WTC11 (cell line): Measurements from ENCODE around the gene OPTC. TPM values are rescaled to one million over a fixed set of nuclear protein-coding genes. Genes with fewer than 3 reads are reported as not detected.

ENCODE experiments used
- ATAC-seq: fragments of 200-7000 bp; cut with Tn5 transposase; 2 replicates; pipeline ENCODE4 v1.10.0; 2021; ENCODE audit warnings: mild to moderate bottlenecking, moderate library complexity
- CTCF ChIA-PET: fragments of 300-600 bp; sonication (Branson Sonifier 250); formaldehyde crosslinking; loops from one replicate; lab custom pipeline; 2021; ENCODE audit warnings: antibody characterized with exemption; lab: Charles Lee
- POLR2A ChIA-PET: fragments of 350-600 bp; sonication (Branson Sonifier 250); formaldehyde crosslinking; loops from one replicate; lab custom pipeline; 2021; ENCODE audit warnings: antibody characterized with exemption; lab: Charles Lee
- DNase-seq: peaks from one replicate; pipeline ENCODE4 v3.0.0; 2021; ENCODE audit warnings: low spot score
- H3K27ac Mint-ChIP-seq: 2 replicates; pipeline ENCODE4 v1.8.0; 2021; ENCODE audit warnings: mixed read lengths
- H3K27me3 Mint-ChIP-seq: 2 replicates; pipeline ENCODE4 v1.8.0; 2021; ENCODE audit warnings: low read depth, mild to moderate bottlenecking, moderate library complexity, mixed read lengths
- H3K36me3 Mint-ChIP-seq: 2 replicates; pipeline ENCODE4 v1.8.0; 2021; ENCODE audit warnings: mixed read lengths
- H3K4me1 Mint-ChIP-seq: 2 replicates; pipeline ENCODE4 v1.8.0; 2022; ENCODE audit warnings: mixed read lengths
- H3K4me3 Mint-ChIP-seq: 2 replicates; pipeline ENCODE4 v1.8.0; 2021; ENCODE audit warnings: mild to moderate bottlenecking, moderate library complexity, mixed read lengths
- H3K9me3 Mint-ChIP-seq: 2 replicates; pipeline ENCODE4 v1.8.0; 2021; ENCODE audit warnings: mixed read lengths
- AR ChIP-seq: fragments of 250-450 bp; sonication (Bioruptor Pico); IDR thresholded peaks from 2 replicates; pipeline ENCODE4 v1.9.0; 2021; ENCODE audit warnings: mild to moderate bottlenecking
- ATF1 ChIP-seq: sonication (generic); formaldehyde crosslinking; IDR thresholded peaks from 2 replicates; pipeline ENCODE4 v1.8.1; 2023; ENCODE audit warnings: mild to moderate bottlenecking, moderate library complexity, missing genetic modification reagents
- ATF2 ChIP-seq: sonication (generic); formaldehyde crosslinking; IDR thresholded peaks from 2 replicates; pipeline ENCODE4 v1.8.1; 2022; ENCODE audit warnings: low read depth, missing genetic modification reagents, borderline replicate concordance
- CBFB ChIP-seq: sonication (generic); formaldehyde crosslinking; IDR thresholded peaks from 2 replicates; pipeline ENCODE4 v1.8.1; 2022; ENCODE audit warnings: mild to moderate bottlenecking, low read depth, missing genetic modification reagents
- CTCF ChIP-seq: fragments of 200-600 bp; IDR thresholded peaks from 2 replicates; pipeline ENCODE4 v1.8.0; 2022; ENCODE audit warnings: antibody characterized with exemption
- ELF4 ChIP-seq: sonication (generic); formaldehyde crosslinking; IDR thresholded peaks from 2 replicates; pipeline ENCODE4 v1.8.1; 2022; ENCODE audit warnings: low read depth, mild to moderate bottlenecking, moderate library complexity, missing genetic modification reagents
- EMX1 ChIP-seq: fragments of 250-450 bp; sonication (Bioruptor Pico); IDR thresholded peaks from 2 replicates; pipeline ENCODE4 v1.8.0; 2021; ENCODE audit warnings: mild to moderate bottlenecking
- ERG ChIP-seq: fragments of 250-450 bp; sonication (Bioruptor Pico); IDR thresholded peaks from 2 replicates; pipeline ENCODE4 v1.8.0; 2021; ENCODE audit warnings: mild to moderate bottlenecking
- ETV6 ChIP-seq: sonication (generic); formaldehyde crosslinking; IDR thresholded peaks from 2 replicates; pipeline ENCODE4 v1.8.1; 2022; ENCODE audit warnings: mild to moderate bottlenecking, missing genetic modification reagents
- FOXP1 ChIP-seq: sonication (generic); formaldehyde crosslinking; IDR thresholded peaks from 2 replicates; pipeline ENCODE4 v1.8.0; 2022; ENCODE audit warnings: missing genetic modification reagents, mild to moderate bottlenecking, moderate library complexity, borderline replicate concordance
- GTF2I ChIP-seq: fragments of 250-450 bp; sonication (Bioruptor Pico); conservative IDR thresholded peaks from 2 replicates; pipeline ENCODE4 v1.4.0; 2021; ENCODE audit warnings: mild to moderate bottlenecking
- JAZF1 ChIP-seq: fragments of 250-450 bp; sonication (Bioruptor Pico); IDR thresholded peaks from 2 replicates; pipeline ENCODE4 v1.9.0; 2021; ENCODE audit warnings: moderate library complexity, mild to moderate bottlenecking, inconsistent platforms
- KAT7 ChIP-seq: sonication (generic); formaldehyde crosslinking; IDR thresholded peaks from 2 replicates; pipeline ENCODE4 v1.8.1; 2023; ENCODE audit warnings: missing genetic modification reagents, mild to moderate bottlenecking, borderline replicate concordance
- MYBL2 ChIP-seq: sonication (generic); formaldehyde crosslinking; IDR thresholded peaks from 2 replicates; pipeline ENCODE4 v1.8.1; 2023; ENCODE audit warnings: mild to moderate bottlenecking, moderate library complexity, missing genetic modification reagents
- NFATC4 ChIP-seq: fragments of 250-450 bp; sonication (Bioruptor Pico); IDR thresholded peaks from 2 replicates; pipeline ENCODE4 v1.9.0; 2021; ENCODE audit warnings: mild to moderate bottlenecking
- NFE2L1 ChIP-seq: sonication (generic); formaldehyde crosslinking; IDR thresholded peaks from 2 replicates; pipeline ENCODE4 v1.8.1; 2023; ENCODE audit warnings: missing genetic modification reagents
- RELA ChIP-seq: sonication (generic); formaldehyde crosslinking; IDR thresholded peaks from 2 replicates; pipeline ENCODE4 v1.8.1; 2022; ENCODE audit warnings: missing genetic modification reagents, mild to moderate bottlenecking, borderline replicate concordance
- SOX15 ChIP-seq: fragments of 250-450 bp; sonication (Bioruptor Pico); IDR thresholded peaks from 2 replicates; pipeline ENCODE4 v1.9.0; 2021; ENCODE audit warnings: mild to moderate bottlenecking
- TCF7 ChIP-seq: sonication (generic); formaldehyde crosslinking; IDR thresholded peaks from 2 replicates; pipeline ENCODE4 v1.8.0; 2022; ENCODE audit warnings: mild to moderate bottlenecking, low read depth, missing genetic modification reagents, moderate library complexity
- ZMAT4 ChIP-seq: fragments of 250-450 bp; sonication (Bioruptor Pico); IDR thresholded peaks from 2 replicates; pipeline ENCODE4 v1.9.0; 2021; ENCODE audit warnings: mild to moderate bottlenecking
- ZNF121 ChIP-seq: sonication (generic); formaldehyde crosslinking; IDR thresholded peaks from 2 replicates; pipeline ENCODE4 v1.8.0; 2023; ENCODE audit warnings: missing genetic modification reagents
- ZNF232 ChIP-seq: sonication (generic); formaldehyde crosslinking; IDR thresholded peaks from 2 replicates; pipeline ENCODE4 v1.8.0; 2022; ENCODE audit warnings: mild to moderate bottlenecking, missing genetic modification reagents
- ZNF263 ChIP-seq: sonication (generic); formaldehyde crosslinking; IDR thresholded peaks from 2 replicates; pipeline ENCODE4 v1.8.1; 2022; ENCODE audit warnings: low read depth, mild to moderate bottlenecking, moderate library complexity, missing genetic modification reagents
- ZNF317 ChIP-seq: sonication (generic); formaldehyde crosslinking; IDR thresholded peaks from 2 replicates; pipeline ENCODE4 v1.8.1; 2023; ENCODE audit warnings: low read depth, mild to moderate bottlenecking, moderate library complexity, missing genetic modification reagents, borderline replicate concordance
- ZNF396 ChIP-seq: fragments of 250-450 bp; sonication (Bioruptor Pico); IDR thresholded peaks from 2 replicates; pipeline ENCODE4 v1.8.0; 2021; ENCODE audit warnings: mild to moderate bottlenecking, moderate library complexity, borderline replicate concordance
- ZSCAN18 ChIP-seq: fragments of 250-450 bp; sonication (Bioruptor Pico); IDR thresholded peaks from 2 replicates; pipeline ENCODE4 v2.1.2; 2022; ENCODE audit warnings: mild to moderate bottlenecking, moderate library complexity
- total RNA-seq: library from RNA; stranded (reverse); gene quantifications from 3 replicates; pipeline ENCODE4 v1.2.3, GENCODE V29; 2021

OPTC gene
- total RNA-seq, 1 experiment from 2014 or later: 0.55 TPM

GRCh38 chr1:203455706-203456105 lies 38.2 kb upstream of the OPTC start:
- peaks cover 3% of the 10 kb centered on the region for H3K4me1 Mint-ChIP-seq
- H3K9me3 Mint-ChIP-seq: no peaks in the 10 kb centered on the region
- H3K4me3 Mint-ChIP-seq: no peak overlapping the region
- H3K36me3 Mint-ChIP-seq: no peaks in the 10 kb centered on the region
- H3K27me3 Mint-ChIP-seq: no peaks in the 10 kb centered on the region
- ChIA-PET POLR2A (no interaction called here), CTCF (interaction anchor here (1.0 to 1.4 kb wide), 4 partner anchors 32 to 188 kb away, joined by 3 to 7 read pairs (median 6); no protein-coding TSS in a partner anchor)
- DNase-seq: no peak
- H3K27ac Mint-ChIP-seq: no peak overlapping the region
- ATAC-seq: no peak
- no peak for TF ChIP-seq ZNF317
- TF ChIP-seq ZNF396: no peak
- no peak for TF ChIP-seq CBFB (CRISPR knock-in tag)
- no peak for TF ChIP-seq ELF4 (CRISPR knock-in tag)

GRCh38 chr1:203456577-203456976 lies 37.4 kb upstream of the OPTC start:
- no peaks in the 10 kb centered on the region for H3K36me3 Mint-ChIP-seq
- no peaks in the 10 kb centered on the region for H3K9me3 Mint-ChIP-seq
- ChIA-PET POLR2A (interaction anchor here (0.6 kb wide), 1 partner anchor 89 kb away, joined by 4 read pairs; no protein-coding TSS in a partner anchor), CTCF (interaction anchor here (1.1 to 1.4 kb wide), 3 partner anchors 31 to 116 kb away, joined by 4 to 7 read pairs (median 7); no protein-coding TSS in a partner anchor)
- H3K27me3 Mint-ChIP-seq: no peaks in the 10 kb centered on the region
- no peak overlapping the region for H3K27ac Mint-ChIP-seq
- 0 out of 2 replicates have a peak, but pooled peaks cover 2% of the 10 kb centered on the region for H3K4me1 Mint-ChIP-seq
- TF ChIP-seq MYBL2 (CRISPR knock-in tag) (no peak), ERG (no peak), ZNF232 (CRISPR knock-in tag) (no peak), EMX1 (CRISPR knock-in tag) (no peak), GTF2I (CRISPR knock-in tag) (no peak), AR (CRISPR knock-in tag) (no peak), JAZF1 (CRISPR knock-in tag) (no peak), ATF2 (no peak), ZMAT4 (no peak), ZNF121 (CRISPR knock-in tag) (no peak), NFATC4 (CRISPR knock-in tag) (no peak), FOXP1 (CRISPR knock-in tag) (no peak), ETV6 (CRISPR knock-in tag) (no peak), NFE2L1 (CRISPR knock-in tag) (no peak), TCF7 (CRISPR knock-in tag) (no peak)
- ATAC-seq (no peak), DNase-seq (no peak)
- no peak overlapping the region for H3K4me3 Mint-ChIP-seq

GRCh38 chr1:203458078-203458477 lies 35.9 kb upstream of the OPTC start:
- CTCF ChIA-PET: no interaction called here
- no peak for DNase-seq
- Mint-ChIP-seq H3K4me3 (no peak overlapping the region), H3K36me3 (no peaks in the 10 kb centered on the region), H3K4me1 (peaks cover 4% of the 10 kb centered on the region; the same call in 1 of the 2 replicates), H3K27ac (no peak overlapping the region), H3K27me3 (no peaks in the 10 kb centered on the region; the same call in 1 of the 2 replicates), H3K9me3 (no peaks in the 10 kb centered on the region)
- POLR2A ChIA-PET: no interaction called here
- no peak for ATAC-seq
- TF ChIP-seq KAT7 (CRISPR knock-in tag) (no peak), ATF1 (CRISPR knock-in tag) (no peak), ZNF263 (CRISPR knock-in tag) (no peak), ZMAT4 (no peak), RELA (CRISPR knock-in tag) (no peak), ZSCAN18 (no peak), CTCF (no peak), SOX15 (no peak)
